Epithelial cell of esophagus (primary cell): ENCODE results near the gene RBM33.
A peak's percentile ranks its signal among the peaks of the same experiment; 100 is the strongest.

Experiments
- DNase-seq: peaks from one replicate; pipeline ENCODE4 v3.0.0; 2010; ENCODE audit warnings: low read depth
- H3K4me3 ChIP-seq: 2 replicates; pipeline ENCODE4 v1.5.1; 2011; ENCODE audit warnings: mild to moderate bottlenecking, low read length, control low read depth
- TF ChIP-seq, protein P1 (sequence below): IDR thresholded peaks from 2 replicates; pipeline ENCODE4 v1.5.1; 2011; ENCODE audit warnings: low read depth, mild to moderate bottlenecking, low read length, control low read depth, inconsistent platforms; ENCODE audit not compliant: insufficient read depth; ENCODE audit errors: missing control alignments

The RBM33 gene

GRCh38 chr7:155800741-155801267, 156.3 kb downstream of the RBM33 start:
- H3K4me3 ChIP-seq: no peak overlapping the region
- TF ChIP-seq, protein P1, sequence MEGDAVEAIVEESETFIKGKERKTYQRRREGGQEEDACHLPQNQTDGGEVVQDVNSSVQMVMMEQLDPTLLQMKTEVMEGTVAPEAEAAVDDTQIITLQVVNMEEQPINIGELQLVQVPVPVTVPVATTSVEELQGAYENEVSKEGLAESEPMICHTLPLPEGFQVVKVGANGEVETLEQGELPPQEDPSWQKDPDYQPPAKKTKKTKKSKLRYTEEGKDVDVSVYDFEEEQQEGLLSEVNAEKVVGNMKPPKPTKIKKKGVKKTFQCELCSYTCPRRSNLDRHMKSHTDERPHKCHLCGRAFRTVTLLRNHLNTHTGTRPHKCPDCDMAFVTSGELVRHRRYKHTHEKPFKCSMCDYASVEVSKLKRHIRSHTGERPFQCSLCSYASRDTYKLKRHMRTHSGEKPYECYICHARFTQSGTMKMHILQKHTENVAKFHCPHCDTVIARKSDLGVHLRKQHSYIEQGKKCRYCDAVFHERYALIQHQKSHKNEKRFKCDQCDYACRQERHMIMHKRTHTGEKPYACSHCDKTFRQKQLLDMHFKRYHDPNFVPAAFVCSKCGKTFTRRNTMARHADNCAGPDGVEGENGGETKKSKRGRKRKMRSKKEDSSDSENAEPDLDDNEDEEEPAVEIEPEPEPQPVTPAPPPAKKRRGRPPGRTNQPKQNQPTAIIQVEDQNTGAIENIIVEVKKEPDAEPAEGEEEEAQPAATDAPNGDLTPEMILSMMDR: no peak
- no peak for DNase-seq

- DNase-seq: no peak
- TF ChIP-seq, protein P1: no peak
- no peak overlapping the region for H3K4me3 ChIP-seq
Measured at GRCh38 chr7:155802291-155802690, 157.8 kb downstream of the RBM33 start.

- DNase-seq: no peak
- no peak overlapping the region for H3K4me3 ChIP-seq
- TF ChIP-seq, protein P1: no peak
Measured at GRCh38 chr7:155802906-155803417, 158.5 kb downstream of the RBM33 start.

DNA sequence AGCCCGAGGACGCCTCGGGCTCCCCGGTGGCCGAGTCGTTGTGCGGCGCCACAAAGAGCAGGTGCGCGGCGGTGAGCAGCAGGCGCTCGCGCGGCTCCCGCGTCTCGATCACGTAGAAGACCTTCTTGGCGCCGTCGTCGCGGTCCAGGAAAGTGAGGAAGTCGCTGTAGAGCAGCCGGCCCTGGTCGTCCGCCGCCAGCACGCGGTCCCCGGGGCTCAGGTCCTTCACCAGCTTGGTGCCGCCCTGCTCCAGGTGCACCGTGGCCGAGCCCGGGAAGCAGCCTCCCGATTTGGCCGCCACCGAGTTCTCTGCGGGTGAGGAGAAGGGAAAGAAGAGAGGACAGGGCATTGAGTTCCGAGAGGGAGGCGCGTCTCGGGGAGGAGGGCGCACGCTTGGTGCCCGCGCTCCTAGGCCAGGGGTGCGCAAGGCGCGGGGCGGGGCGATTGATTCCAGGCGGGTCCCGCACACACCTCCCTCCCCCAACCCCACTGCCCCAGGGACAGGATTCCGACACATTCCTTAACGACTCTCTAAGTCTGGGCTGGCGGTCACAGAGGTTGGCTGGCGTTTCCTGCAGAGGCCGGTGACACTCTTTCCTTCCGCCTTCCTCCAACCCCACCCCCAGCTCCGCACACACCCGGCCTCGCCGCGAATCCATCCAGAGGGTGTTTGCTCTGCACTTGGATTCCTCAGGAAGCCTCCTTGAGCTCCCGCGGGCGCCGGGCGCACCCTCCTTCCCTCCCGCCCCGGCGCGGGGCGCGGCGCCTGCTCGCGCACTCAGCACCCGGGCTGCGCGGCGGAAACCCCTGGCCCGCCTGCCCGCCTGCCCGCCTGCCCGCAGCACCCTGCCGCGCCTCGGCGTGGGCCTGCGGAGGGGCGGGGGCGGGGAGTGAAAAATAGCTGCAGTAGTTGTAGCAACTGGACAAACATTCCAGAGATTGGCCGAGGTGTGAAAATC, 159.2 kb downstream of the RBM33 start:
- DNase-seq: peak; percentile 45
- TF ChIP-seq, protein P1: no peak
- H3K4me3 ChIP-seq: peak overlapping the region; percentile 36

- no peak for DNase-seq
- TF ChIP-seq, protein P1: no peak
- no peak overlapping the region for H3K4me3 ChIP-seq
Measured at GRCh38 chr7:155804431-155804831, 160.0 kb downstream of the RBM33 start.

DNA sequence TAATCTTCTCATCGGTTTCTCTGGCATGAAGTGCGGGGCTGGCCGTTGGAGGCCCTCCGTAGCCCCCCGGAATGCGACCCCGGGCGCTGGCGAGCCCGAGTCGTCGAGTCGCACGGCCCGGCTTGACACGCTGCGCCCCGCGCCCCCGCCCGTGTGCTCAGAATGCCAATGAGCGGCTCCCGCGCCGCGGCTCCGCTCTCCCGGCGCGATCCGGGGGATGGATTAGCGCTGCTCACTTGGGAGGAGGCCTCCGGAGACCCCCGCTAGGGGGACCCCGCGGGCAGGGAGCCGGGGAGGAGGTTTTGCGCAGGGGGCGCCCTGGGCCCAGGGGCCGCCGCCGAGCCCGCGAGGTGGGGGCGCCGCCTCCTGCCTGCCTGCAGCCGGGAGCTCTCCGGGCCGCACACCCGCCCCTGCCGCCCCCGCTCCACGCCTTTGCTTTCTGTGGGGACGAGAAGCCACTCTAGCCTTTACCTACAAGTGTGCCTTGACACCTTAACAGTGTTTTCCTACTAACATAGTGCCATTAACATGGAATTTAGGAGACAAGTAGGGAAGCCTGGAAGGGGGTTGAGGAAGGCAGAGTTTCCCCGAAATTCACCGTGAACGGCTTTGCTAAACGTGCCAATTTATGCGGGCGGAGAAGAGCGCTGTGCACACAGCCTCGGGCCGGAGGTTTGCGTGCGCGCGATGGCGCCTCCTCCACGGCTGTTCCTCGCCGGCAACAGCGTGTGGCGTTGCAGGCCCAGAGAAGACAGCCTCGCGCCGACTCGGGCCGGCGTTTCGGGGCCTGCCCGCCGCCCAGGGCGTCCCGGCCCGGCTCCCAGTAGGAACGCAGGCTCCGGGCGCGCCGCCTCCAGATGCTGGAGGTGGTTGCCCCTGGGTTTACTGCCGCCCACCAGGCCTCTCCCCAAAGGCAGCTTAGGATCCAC, 160.7 kb downstream of the RBM33 start:
- TF ChIP-seq, protein P1: peak; percentile 45
- peak overlapping the region; percentile 45 for H3K4me3 ChIP-seq
- peak; percentile 76 for DNase-seq
